ENCODE results near the gene ENAH. TPM values are rescaled to one million over a fixed set of nuclear protein-coding genes. Genes with fewer than 3 reads are reported as not detected.
A peak's percentile ranks its signal among the peaks of the same experiment; 100 is the strongest.
"Not testable (repeated sequence)": the region's sequence is repeated elsewhere in the genome, so short reads cannot be mapped to it uniquely, and the experiment has no call there.

The ENAH gene
- polyA plus RNA-seq, 1 donor (not counting 4 experiments of a cell fraction or from before 2014, with no cell fraction given) = 61.0 TPM

- no peak for DNase-seq (ENCODE audit: low read depth, low spot score)
- H3K27ac ChIP-seq (ENCODE audit: control insufficient read depth, insufficient read depth, low read length) = no peak overlapping the region
- H3K9ac ChIP-seq (ENCODE audit: control insufficient read depth, extremely low read depth, insufficient read depth, low read length) = no peak overlapping the region
- peak overlapping the region; percentile 66 for H2AFZ ChIP-seq (ENCODE audit: control insufficient read depth, low read length)
- TF ChIP-seq, protein P1, sequence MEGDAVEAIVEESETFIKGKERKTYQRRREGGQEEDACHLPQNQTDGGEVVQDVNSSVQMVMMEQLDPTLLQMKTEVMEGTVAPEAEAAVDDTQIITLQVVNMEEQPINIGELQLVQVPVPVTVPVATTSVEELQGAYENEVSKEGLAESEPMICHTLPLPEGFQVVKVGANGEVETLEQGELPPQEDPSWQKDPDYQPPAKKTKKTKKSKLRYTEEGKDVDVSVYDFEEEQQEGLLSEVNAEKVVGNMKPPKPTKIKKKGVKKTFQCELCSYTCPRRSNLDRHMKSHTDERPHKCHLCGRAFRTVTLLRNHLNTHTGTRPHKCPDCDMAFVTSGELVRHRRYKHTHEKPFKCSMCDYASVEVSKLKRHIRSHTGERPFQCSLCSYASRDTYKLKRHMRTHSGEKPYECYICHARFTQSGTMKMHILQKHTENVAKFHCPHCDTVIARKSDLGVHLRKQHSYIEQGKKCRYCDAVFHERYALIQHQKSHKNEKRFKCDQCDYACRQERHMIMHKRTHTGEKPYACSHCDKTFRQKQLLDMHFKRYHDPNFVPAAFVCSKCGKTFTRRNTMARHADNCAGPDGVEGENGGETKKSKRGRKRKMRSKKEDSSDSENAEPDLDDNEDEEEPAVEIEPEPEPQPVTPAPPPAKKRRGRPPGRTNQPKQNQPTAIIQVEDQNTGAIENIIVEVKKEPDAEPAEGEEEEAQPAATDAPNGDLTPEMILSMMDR (optimal IDR thresholded peaks at IDR 0.05 in 1 of 3, IDR thresholded peaks at IDR 0.05 in 1 of 3, conservative IDR thresholded peaks at IDR 0.05 in 1 of 3; ENCODE audit: extremely low read depth in 1 of 3, insufficient read depth in 2 of 3, low read length in 3 of 3) = peak; percentile 97 to 100 (median 99)
- TF ChIP-seq EZH2 (IDR thresholded peaks at IDR 0.05; ENCODE audit: low read length) = no peak
- H3K4me3 ChIP-seq (ENCODE audit: control insufficient read depth in 2 of 3, extremely low read depth in 1 of 3, insufficient read depth in 2 of 3, low read depth in 1 of 3, low read length in 3 of 3) = no peak overlapping the region
- no peaks in the 10 kb centered on the region for H3K27me3 ChIP-seq (ENCODE audit: control insufficient read depth, extremely low read depth, insufficient read depth, low read length)
- no peaks in the 10 kb centered on the region for H4K20me1 ChIP-seq (ENCODE audit: control insufficient read depth, extremely low read depth, insufficient read depth, low read length)
- no peaks in the 10 kb centered on the region for H3K79me2 ChIP-seq (ENCODE audit: control insufficient read depth, insufficient read depth, low read length)
- peaks cover 7% of the 10 kb centered on the region for H3K4me1 ChIP-seq (ENCODE audit: control insufficient read depth, extremely low read depth, insufficient read depth, low read length)
- H3K9me1 ChIP-seq (ENCODE audit: control insufficient read depth, extremely low read depth, insufficient read depth, low read length) = no peaks in the 10 kb centered on the region
- dilution Hi-C loops (cut with MboI; ENCODE audit: extremely low pct_ligation_motif_present, low sequenced_read_pairs) = loop anchor here (25.0 kb wide), 1 partner anchor 512 kb away; the partner anchor contains the start of gene SDE2
- no peak for FAIRE-seq
- peak overlapping the region; percentile 67 for H3K4me2 ChIP-seq (ENCODE audit: control insufficient read depth, extremely low read depth, insufficient read depth, low read depth, low read length)
- H3K36me3 ChIP-seq (ENCODE audit: control insufficient read depth in 2 of 2, extremely low read depth in 1 of 2, insufficient read depth in 2 of 2, low read length in 2 of 2) = no peaks in the 10 kb centered on the region
- H3K9me3 ChIP-seq (ENCODE audit: control insufficient read depth, low read depth, low read length) = no peaks in the 10 kb centered on the region
Measured at GRCh38 chr1:225474986-225475820, 177.7 kb downstream of the ENAH start.

- TF ChIP-seq EZH2 (IDR thresholded peaks at IDR 0.05; ENCODE audit: low read length) = no peak
- TF ChIP-seq, protein P1 (optimal IDR thresholded peaks at IDR 0.05 in 1 of 3, IDR thresholded peaks at IDR 0.05 in 1 of 3, conservative IDR thresholded peaks at IDR 0.05 in 1 of 3; ENCODE audit: extremely low read depth in 1 of 3, insufficient read depth in 2 of 3, low read length in 3 of 3) = no peak
- no peak overlapping the region for H3K9ac ChIP-seq (ENCODE audit: control insufficient read depth, extremely low read depth, insufficient read depth, low read length)
Measured at GRCh38 chr1:225474439-225474985, 178.4 kb downstream of the ENAH start.

DNA sequence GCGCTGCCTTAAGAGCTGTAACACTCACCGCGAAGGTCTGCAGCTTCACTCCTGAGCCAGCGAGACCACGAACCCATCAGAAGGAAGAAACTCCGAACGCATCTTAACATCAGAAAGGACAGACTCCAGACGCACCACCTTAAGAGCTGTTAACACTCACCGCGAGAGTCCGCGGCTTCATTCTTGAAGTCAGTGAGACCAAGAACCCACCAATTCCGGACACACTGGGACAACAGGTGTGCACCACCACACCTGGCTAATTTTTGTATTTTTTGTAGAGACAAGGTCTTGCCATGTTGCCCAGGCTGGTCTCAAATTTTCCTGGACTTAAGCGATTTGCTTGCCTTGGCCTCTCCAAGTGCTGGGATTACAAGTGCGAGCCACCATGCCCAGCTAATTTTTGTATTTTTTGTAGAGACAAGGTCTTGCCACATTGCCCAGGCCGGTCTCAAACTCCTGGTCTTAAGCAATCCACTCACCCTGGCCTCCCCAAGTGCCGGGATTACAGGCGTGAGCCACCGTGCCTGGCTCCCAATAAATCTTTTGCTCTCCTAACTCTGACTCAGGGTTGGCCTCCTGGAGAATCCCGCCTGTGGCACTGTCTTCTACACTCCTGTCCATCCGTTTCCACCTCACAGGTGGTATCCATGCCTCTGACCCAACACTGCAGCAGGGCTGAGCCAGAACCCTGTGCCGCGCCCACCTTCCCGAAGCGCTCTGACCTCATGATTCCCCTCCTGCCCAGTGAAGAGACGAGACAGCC lies 179.1 kb downstream of the ENAH start:
- dilution Hi-C loops (cut with MboI; ENCODE audit: extremely low pct_ligation_motif_present, low sequenced_read_pairs) = loop anchor here (25.0 kb wide), 1 partner anchor 513 kb away; the partner anchor contains the start of gene SDE2

More at GRCh38 chr1:225474439-225474985, 178.4 kb downstream of the ENAH start:
- Histone ChIP-seq H3K36me3 (ENCODE audit: control insufficient read depth in 2 of 2, extremely low read depth in 1 of 2, insufficient read depth in 2 of 2, low read length in 2 of 2) (no peaks in the 10 kb centered on the region), H3K27me3 (ENCODE audit: control insufficient read depth, extremely low read depth, insufficient read depth, low read length) (no peaks in the 10 kb centered on the region), H2AFZ (ENCODE audit: control insufficient read depth, low read length) (no peak overlapping the region), H3K4me1 (ENCODE audit: control insufficient read depth, extremely low read depth, insufficient read depth, low read length) (peaks cover 7% of the 10 kb centered on the region), H4K20me1 (ENCODE audit: control insufficient read depth, extremely low read depth, insufficient read depth, low read length) (no peaks in the 10 kb centered on the region), H3K27ac (ENCODE audit: control insufficient read depth, insufficient read depth, low read length) (no peak overlapping the region), H3K4me3 (ENCODE audit: control insufficient read depth in 2 of 3, extremely low read depth in 1 of 3, insufficient read depth in 2 of 3, low read depth in 1 of 3, low read length in 3 of 3) (no peak overlapping the region), H3K9me1 (ENCODE audit: control insufficient read depth, extremely low read depth, insufficient read depth, low read length) (no peaks in the 10 kb centered on the region), H3K9me3 (ENCODE audit: control insufficient read depth, low read depth, low read length) (no peaks in the 10 kb centered on the region), H3K4me2 (ENCODE audit: control insufficient read depth, extremely low read depth, insufficient read depth, low read depth, low read length) (no peak overlapping the region), H3K79me2 (ENCODE audit: control insufficient read depth, insufficient read depth, low read length) (no peaks in the 10 kb centered on the region)
- DNase-seq (ENCODE audit: low read depth, low spot score) = no peak
- FAIRE-seq = no peak
- dilution Hi-C loops (cut with MboI; ENCODE audit: extremely low pct_ligation_motif_present, low sequenced_read_pairs) = loop anchor here (25.0 kb wide), 1 partner anchor 513 kb away; the partner anchor contains the start of gene SDE2

More for the DNA sequence above, 179.1 kb downstream of the ENAH start:
- not testable (repeated sequence) for H3K27me3 ChIP-seq (ENCODE audit: control insufficient read depth, extremely low read depth, insufficient read depth, low read length); H3K4me2 ChIP-seq (ENCODE audit: control insufficient read depth, extremely low read depth, insufficient read depth, low read depth, low read length); H3K4me1 ChIP-seq (ENCODE audit: control insufficient read depth, extremely low read depth, insufficient read depth, low read length); H3K9ac ChIP-seq (ENCODE audit: control insufficient read depth, extremely low read depth, insufficient read depth, low read length); H3K79me2 ChIP-seq (ENCODE audit: control insufficient read depth, insufficient read depth, low read length); H3K27ac ChIP-seq (ENCODE audit: control insufficient read depth, insufficient read depth, low read length); H4K20me1 ChIP-seq (ENCODE audit: control insufficient read depth, extremely low read depth, insufficient read depth, low read length); DNase-seq (ENCODE audit: low read depth, low spot score); H2AFZ ChIP-seq (ENCODE audit: control insufficient read depth, low read length); H3K36me3 ChIP-seq (ENCODE audit: control insufficient read depth in 2 of 2, extremely low read depth in 1 of 2, insufficient read depth in 2 of 2, low read length in 2 of 2); FAIRE-seq; H3K9me3 ChIP-seq (ENCODE audit: control insufficient read depth, low read depth, low read length); H3K9me1 ChIP-seq (ENCODE audit: control insufficient read depth, extremely low read depth, insufficient read depth, low read length); H3K4me3 ChIP-seq (ENCODE audit: control insufficient read depth in 2 of 3, extremely low read depth in 1 of 3, insufficient read depth in 2 of 3, low read depth in 1 of 3, low read length in 3 of 3)
